GM21723 (cell line): ENCODE measurements around the gene CASKIN1.

ENCODE experiments used
- ATAC-seq: cut with Tn5 transposase; IDR thresholded peaks from one replicate; pipeline ENCODE4 v1.9.1; 2021; ENCODE audit warnings: mild to moderate bottlenecking, moderate library complexity; ENCODE audit not compliant: unreplicated experiment

Gene CASKIN1

DNA sequence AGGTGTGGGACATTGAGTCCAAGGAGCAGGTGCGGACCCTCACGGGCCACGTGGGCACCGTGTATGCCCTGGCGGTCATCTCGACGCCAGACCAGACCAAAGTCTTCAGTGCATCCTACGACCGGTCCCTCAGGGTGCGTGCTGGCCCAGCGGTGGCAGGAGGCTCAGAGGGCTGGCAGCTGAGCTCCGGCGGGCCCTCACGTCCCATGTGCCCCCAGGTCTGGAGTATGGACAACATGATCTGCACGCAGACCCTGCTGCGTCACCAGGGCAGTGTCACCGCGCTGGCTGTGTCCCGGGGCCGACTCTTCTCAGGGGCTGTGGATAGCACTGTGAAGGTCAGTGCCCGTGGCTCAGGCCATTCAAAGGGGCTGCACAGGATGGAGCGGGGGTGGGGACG, 20.4 kb downstream of the CASKIN1 start:
- ATAC-seq, result no peak

DNA sequence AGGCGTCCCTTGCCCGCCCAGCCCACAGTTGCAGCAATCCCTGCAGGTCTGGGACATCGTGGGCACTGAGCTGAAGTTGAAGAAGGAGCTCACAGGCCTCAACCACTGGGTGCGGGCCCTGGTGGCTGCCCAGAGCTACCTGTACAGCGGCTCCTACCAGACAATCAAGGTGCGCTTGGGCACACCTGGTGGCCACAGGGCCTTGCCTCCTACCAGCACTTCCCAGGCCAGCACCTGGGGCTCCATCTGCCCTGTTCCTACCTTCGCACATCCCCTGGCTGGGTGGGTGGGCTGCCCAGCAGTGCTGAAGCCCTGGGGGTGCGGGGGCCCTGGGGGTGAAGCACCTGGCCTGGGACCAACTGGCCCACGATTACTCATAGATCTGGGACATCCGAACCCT, 21.0 kb downstream of the CASKIN1 start:
- no peak for ATAC-seq

DNA sequence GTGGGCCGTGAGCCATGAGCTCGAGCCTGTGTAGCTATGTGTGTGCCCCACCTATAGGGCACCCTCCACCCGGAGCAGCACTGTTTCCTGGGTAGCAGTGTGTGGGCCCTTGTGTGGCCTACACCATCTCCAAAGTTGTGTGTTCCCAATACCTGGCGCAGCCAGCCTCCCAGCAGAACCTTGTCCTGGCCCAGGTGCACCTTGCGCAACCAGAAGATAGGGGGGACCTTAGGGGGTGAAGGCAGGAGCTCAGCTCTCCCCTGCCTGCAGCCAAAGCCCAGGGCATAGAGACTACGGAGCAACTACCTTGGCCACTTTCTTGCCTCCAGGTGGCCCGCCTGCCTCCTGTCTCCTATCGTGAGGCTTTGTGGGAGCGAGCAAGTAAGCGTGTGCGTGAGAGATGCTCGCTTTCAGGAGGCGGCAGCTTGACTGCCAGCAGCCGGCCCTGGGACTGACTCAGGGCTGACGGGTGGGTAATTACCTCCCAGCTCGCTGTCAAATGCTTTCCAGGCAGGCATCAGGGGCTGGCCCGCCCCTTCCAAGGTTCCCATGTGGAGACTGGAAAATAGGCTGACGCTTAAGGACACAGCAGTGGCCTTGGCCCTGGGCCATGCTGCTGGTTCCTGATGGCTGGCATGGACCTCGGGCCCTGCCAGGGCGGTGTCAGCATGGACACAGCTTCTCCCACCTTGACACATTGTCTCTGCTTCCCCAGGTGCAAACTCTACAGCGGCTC, 21.8 kb downstream of the CASKIN1 start:
- ATAC-seq, result no peak

DNA sequence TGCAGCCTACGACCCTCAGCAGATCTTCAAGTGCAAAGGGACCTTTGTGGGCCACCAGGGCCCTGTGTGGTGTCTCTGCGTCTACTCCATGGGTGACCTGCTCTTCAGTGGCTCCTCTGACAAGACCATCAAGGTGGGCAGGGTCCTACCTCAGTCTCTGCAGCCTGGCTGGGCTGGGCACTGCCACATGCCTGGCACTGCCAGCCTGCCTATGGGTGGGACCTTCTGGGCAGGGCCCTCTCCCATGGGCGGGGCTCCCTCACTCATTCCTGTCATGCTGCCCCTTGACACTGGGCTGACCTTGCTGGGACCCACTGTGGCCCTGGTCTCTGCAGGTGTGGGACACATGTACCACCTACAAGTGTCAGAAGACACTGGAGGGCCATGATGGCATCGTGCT, 22.5 kb downstream of the CASKIN1 start:
- ATAC-seq, result no peak

DNA sequence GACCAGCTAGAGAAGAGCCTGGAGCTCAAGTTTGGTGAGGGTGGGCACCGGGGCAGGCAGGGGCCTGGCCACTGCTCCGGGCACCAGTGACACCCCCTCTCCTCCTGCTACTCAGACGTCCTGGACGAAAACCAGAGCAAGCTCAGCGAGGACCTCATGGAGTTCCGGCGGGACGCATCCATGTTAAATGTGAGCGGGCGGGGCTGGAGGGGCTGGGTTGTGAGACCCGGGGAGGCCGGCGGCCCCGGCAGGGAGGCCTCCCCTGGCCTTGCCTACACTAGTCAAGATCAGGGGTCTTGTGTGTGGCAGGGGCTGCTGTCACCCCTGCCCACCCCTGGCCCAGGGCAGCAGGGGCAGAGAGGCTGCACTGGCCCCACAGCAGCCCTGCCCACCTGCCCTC, 23.0 kb downstream of the CASKIN1 start:
- ATAC-seq, result no peak

DNA sequence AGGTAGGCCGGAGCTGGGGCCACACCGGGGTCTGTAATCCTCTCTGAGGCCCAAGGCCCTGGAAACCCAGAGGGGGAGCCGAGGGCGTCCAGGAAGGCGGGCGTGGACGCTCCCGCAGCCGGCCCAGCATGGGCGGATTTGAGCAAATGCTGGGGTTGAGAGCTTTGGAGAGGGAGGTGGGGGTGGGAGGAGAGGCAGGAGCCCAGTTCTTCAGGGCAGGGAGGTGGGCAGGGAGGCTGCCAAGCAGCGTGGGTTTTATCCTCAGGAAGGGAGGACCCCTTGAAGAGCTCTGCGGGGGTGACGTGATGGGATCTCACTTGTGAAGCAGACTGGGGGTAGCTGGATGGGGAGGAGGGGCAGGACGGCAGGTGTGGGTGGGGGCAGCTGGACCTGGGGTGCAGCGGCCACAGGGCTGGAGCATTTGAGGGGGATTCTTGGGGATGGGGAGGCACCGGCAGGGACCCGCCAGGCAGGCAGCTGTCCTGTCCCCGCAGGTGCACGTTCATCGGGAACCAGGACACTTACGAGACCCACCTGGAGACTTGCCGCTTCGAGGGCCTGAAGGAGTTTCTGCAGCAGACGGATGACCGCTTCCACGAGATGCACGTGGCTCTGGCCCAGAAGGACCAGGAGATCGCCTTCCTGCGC, 23.6 kb downstream of the CASKIN1 start:
- no peak for ATAC-seq

DNA sequence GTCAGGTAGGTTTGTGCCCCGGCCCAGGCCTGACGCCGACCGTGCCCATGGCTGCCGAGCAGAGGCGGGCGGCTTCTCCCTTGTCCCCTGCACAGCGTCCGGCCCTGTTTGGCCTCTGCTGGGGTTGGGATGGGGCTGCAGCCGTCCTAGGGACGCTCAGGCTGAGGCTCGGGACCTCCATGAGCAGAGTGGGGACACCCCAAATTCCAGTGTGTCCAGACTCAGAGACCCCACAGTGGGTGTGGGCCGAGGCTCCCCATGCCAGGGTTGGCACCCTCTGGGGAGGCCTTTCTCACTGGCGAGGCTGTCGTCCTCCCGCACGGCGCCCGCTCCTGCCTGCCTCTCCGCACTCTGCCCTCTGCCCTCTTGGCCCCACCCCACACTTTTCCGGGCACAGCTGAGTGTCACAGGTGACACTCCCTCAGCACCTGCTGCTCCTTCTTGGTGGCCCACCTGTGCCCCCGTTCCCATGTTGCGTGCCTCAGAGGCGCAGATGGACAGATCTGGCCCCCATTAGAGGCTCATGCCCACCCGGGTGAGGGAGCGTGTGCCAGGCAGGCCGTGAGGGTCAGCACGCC, 24.7 kb downstream of the CASKIN1 start:
- ATAC-seq, result no peak

DNA sequence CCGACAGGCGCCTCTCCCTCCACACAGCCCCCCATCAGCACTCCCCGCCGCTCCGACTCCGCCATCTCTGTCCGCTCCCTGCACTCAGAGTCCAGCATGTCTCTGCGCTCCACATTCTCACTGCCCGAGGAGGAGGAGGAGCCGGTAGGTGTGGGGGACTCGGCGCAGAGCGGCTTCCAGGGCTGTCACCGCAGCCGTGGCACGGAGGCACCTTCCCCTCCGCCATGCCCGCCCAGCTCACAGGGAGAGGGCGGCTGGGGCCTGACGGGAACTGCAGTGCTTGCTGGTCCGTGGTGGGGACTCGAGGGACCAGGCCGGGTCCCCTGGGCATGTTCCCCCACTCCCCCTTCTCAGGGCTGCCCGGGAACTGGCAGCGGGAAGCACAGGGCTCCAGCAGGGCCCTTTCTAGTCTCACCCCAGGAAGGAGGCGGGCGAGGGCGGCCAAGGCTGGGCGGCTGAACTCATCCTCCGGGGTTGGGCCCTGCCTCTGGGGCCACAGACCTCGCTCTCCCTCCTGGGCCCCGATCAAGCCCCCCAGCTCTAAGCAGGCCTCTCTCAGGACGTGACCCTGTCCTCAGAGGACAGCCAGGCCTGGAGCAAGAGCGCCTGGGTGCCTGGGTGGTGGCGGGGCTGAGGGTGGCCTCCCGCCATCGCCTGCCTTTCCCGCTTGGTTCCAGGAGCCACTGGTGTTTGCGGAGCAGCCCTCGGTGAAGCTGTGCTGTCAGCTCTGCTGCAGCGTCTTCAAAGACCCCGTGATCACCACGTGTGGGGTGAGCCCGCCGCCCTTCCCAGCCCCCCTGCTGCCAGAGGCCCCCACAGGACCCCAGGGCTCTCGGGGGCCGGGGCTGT, 25.6 kb downstream of the CASKIN1 start:
- no peak for ATAC-seq

DNA sequence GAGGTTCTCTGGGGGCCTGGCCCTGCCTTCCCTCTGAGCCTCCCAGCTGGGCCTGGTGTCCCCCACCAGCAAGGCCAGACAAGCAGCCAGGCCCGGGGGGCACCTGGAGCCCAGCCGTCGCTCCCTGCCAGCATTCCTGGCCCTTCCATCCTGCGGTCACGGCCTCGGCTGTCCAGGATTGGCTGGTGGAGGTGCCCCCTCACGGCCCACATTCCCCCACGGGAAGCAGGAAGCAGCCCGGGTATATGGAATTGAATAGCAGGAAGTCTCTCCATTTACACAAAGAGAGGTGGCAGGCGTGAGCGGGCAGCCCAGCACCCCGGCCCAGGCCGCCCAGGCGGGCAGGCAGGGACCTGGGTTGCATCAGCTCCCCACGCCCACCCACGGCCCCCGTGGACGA, 26.3 kb downstream of the CASKIN1 start:
- ATAC-seq, result no peak

DNA sequence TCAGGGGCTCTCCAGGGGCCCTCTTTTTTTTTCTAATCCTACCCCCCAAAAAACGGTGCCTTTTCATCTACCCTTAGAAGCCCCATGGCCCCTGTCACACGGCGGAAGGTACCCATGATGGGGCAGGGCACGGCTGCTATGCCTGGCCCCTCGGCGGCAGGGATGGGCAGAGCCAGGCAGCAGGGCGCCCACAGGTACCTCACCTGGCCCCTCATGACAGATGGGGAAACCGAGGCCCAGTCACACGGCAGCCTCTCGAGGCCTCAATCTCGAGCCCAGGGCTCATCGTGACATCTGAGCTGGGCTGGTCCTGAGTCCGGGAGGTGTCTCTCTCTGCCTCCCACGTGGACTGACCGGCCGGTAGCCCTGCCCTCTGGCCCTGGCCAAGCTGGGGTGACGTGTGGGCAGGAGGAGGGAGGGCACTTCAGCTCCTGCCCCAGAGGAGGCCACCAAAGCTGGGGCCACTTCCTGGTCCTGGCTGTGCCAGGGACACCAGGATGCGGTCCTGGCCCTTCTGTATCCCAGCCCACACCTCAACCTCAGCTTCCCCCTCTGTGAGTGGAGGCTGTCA, 29.3 kb downstream of the CASKIN1 start:
- no peak for ATAC-seq

DNA sequence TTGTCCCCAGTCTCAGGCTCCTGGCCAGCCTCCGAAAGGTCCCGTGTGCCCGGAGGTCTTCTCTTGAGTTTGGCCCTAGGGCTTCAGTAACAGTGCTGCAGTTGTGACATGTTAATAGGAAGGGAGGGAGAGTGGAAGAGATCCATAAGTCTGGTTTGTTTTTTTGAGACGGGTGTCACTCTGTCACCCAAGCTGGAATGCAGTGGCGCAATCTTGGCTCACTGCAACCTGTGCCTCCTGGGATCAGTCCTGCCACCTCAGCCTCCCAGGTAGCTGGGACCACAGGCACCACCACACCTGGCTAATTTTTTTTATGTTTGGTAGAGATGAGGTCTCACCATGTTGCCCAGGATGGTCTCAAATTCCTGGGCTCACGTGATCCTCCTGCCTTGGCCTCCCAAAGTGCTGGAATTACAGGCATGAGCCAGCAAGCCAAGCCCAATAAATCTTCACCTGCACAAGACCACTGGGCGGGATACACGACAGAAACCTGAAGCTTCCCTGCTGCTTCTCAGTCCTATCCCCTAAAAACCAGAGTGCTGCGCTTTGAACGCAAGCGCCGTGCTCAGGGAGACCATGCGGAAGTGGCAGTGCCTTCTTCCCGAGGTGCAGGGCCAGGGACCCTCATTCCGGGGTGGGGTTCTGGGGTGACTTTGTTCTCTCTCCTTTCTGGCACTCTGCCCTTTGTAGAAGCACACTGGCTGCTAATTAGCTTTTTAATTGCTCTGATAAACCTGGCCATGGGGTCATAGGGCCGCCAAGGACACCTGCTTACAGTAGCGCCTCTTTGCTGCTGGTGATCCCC, 29.9 kb downstream of the CASKIN1 start:
- no peak for ATAC-seq

DNA sequence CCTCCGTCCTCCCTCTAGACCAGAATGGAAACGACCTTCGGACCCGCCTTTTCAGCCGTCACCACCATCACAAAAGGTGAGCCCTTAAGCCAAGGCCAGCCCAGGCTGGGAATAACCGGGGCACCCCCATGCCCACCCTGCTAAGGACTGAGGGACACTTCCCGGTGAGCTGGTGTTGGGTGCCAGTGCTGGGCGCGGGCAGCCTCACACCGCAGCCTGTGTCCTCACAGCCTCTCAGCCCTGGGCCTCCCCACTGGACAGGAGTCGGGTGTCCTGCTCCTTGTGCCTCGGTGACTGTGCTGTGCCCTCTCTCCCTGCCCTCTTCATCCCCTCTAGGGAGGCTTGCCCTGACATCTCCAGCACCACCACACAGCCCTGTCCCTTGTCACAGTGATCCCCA, 30.5 kb downstream of the CASKIN1 start:
- ATAC-seq, result no peak

DNA sequence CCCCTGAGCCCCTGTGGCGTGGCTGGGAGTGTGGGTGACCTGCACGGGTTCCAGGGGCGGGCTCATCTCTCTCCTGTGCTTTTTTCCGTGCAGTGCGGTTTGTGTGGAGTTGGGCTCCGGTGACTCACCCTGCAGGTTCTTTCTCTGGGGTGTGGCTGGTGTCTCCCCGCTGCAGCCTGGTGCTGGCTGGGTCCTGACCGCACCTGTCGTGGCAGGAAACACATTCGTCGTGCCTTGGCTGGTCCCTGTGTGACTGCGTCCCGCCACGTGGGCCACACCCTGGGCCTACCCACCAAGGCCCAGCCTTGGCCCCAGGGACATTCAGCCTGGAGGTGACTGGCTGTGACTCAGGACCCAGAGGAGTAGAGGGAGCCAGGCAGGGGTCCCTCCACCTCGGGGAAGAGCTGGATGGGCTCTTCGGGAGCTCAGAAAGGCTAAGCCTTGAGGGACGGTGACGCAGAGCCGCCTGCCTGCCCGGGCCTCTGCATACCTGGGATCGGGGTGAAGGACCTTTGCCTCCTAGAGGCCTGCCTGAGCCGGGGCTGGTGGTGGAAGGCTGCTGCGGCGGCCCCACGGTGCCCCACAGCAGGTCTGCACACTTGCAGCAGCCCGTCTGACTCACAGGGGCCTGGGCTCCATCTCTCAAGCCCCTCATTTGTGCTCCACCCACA, 33.1 kb downstream of the CASKIN1 start:
- ATAC-seq, result no peak

DNA sequence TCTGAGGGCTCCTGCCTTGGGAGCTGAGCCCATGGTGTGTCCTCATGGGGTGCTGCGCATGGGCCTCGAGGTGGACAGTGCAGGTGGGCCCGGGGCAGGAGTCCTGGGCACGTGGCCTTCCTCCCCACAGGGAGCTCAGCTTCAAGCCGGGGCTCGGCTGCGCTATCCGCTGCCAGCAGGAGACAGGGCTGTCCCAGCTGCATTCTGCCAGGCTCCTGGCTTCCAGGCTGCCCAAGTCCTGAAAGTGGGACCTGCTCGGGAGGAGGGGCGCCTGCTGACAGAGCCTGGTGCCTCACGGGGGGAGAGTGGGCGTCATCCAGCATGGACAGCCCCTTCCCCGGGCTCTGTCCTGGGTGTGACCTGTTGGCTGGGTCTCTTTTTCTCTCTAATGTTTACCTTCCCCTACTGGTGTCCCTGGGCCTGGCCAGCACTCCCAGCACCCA, 33.7 kb downstream of the CASKIN1 start:
- ATAC-seq, result no peak

DNA sequence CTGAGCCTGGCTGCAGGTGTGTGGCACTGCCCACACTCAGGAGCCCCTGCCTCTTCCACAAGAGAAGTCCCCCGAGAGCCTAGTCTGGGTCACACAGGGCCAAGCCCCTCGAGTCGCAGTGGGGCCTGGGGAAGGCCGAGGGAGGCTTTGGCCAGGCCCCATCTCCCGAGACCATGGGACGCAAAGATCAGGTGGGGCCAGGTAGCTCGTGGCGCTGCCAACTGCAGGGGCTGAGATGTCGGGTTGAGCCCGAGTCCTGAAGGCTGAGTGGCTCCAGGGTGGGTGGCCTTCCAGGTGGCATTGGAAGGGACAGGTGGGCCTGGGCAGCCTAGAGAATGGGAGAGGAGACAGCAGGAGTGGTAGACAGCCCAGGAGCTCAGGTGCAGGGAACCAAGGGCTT, 34.5 kb downstream of the CASKIN1 start:
- ATAC-seq, result no peak

DNA sequence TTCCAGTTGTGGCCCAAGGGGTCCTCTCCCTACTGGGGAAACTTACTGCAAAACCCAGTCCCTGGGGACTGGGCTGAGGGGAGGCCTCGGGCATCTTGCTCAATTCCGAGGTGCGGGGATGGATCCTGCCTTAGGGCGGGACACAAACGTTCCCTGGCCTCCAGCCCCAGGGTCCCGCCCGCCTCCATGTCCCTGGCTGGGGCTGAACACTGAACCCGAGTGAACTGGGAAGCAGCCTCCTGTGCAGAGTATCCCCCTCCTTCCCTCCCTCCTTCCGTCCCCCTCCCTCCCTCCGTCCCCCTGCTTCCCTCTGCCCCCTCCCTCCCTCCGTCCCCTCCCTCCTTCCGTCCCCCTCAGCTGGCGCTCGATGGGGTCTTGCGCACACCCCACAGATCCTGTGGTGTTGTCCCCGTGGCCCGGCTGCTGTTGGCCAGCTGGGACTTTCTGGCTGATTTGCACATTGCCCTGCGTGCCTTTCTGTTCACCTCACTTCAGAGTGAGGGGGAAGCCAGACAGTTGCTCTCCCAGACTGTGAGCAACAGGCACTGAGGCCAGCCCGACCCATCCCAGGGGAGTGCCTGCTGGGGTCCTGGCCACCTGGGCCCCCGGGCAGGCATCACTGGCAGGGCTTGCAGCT, 35.4 kb downstream of the CASKIN1 start:
- ATAC-seq, result no peak

DNA sequence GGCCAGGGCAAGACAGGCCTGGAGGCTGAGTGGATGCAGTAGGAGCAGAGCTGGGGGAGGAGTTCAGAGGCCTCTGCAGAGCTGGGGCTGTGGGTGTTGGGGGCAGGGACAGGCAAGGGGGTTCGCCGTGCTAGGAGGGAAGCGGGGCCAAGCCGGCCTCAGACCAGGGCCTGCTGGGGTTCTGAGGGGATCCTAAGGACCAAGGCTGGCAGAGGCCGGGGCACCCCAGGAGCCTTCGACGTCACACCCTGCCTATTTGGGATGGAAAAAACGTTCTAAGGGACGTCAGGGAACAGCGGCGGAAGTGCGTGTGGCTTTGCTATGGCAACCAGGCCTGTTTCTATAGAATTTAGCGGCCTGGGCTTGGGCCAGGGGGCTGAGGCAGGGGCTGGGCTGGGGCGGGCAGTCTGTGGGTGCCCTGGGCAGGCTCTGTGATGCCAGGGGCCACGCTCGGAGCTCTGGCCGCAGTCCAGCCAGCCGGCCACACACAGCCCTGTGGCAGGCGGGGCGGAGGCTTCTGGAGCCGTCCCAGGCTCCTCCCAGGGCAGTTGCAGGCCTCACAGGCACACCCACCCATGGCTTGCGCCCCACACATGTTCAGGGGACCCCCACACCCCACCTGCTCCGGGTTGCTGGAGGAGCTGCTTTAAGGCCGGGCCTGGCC, 37.1 kb downstream of the CASKIN1 start:
- no peak for ATAC-seq

DNA sequence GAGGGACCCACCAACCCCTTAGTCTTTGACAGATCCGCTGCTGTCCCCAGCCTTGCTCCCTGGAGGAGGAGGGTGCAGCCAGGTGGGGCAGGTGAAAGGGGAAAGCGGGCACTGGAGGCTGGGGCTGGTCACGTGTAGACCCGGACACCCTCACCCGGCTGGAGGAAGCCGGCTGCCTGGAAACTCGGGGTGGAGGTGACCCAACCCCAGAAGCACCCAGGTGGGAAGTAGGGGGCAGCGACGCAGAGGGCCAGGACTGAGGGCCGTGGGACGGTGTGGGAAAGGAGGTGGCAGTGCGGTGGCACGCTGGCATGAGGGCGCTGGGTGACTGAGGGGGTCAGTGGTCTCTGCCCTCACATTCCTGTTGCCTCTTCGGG, 38.2 kb downstream of the CASKIN1 start:
- ATAC-seq, result no peak
